C4-2B (cell line): ENCODE data around the gene SPATA18.
A peak's percentile ranks its signal among the peaks of the same experiment; 100 is the strongest.

Experiments used
- H3K27ac ChIP-seq: fragments of 450-650 bp; 2 replicates; pipeline ENCODE4 v1.5.1; 2017
- ZFX ChIP-seq: fragments of 450-650 bp; IDR thresholded peaks from 2 replicates; pipeline ENCODE4 v1.6.1; 2017
- TF ChIP-seq, protein P1 (sequence below): fragments of 450-650 bp; conservative IDR thresholded peaks from 2 replicates; pipeline ENCODE4 v1.5.1; 2017; ENCODE audit warnings: mild to moderate bottlenecking

Gene SPATA18

DNA sequence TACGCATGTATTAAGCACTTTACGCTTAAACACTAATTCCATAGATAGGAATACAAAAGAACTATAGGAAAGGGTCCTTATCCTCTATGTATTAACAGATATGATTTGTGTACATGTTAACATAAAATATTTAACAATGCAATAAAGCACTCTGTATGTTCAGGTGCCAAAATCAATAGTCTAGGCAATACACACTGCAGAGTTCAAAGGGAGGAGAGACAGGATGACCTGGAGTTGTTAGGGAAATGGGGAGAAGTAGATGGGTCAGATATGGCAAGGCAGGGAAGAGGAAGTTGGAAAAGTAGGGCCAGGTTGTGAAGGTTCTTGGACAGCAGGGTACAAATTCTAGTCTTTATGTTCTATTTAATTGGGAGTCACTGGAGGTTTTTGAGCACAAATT lies 15.9 kb upstream of the SPATA18 start:
- TF ChIP-seq, protein P1, sequence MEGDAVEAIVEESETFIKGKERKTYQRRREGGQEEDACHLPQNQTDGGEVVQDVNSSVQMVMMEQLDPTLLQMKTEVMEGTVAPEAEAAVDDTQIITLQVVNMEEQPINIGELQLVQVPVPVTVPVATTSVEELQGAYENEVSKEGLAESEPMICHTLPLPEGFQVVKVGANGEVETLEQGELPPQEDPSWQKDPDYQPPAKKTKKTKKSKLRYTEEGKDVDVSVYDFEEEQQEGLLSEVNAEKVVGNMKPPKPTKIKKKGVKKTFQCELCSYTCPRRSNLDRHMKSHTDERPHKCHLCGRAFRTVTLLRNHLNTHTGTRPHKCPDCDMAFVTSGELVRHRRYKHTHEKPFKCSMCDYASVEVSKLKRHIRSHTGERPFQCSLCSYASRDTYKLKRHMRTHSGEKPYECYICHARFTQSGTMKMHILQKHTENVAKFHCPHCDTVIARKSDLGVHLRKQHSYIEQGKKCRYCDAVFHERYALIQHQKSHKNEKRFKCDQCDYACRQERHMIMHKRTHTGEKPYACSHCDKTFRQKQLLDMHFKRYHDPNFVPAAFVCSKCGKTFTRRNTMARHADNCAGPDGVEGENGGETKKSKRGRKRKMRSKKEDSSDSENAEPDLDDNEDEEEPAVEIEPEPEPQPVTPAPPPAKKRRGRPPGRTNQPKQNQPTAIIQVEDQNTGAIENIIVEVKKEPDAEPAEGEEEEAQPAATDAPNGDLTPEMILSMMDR: no peak
- no peak for TF ChIP-seq ZFX

GRCh38 chr4:52036886-52037530 lies 14.1 kb upstream of the SPATA18 start:
- H3K27ac ChIP-seq: no peak overlapping the region
- TF ChIP-seq, protein P1: no peak
- no peak for TF ChIP-seq ZFX

More for the DNA sequence above, 15.9 kb upstream of the SPATA18 start:
- H3K27ac ChIP-seq: no peak overlapping the region

GRCh38 chr4:52037689-52038102 lies 13.4 kb upstream of the SPATA18 start:
- no peak for TF ChIP-seq ZFX
- TF ChIP-seq, protein P1: no peak
- H3K27ac ChIP-seq: peak overlapping the region; percentile 64

GRCh38 chr4:52038103-52038912 lies 12.8 kb upstream of the SPATA18 start, which contains the start of gene SGCB:
Gene SGCB (minus strand): TSS chr4:52038299. CDS start chr4:52038259, 40 bp downstream.
- TF ChIP-seq, protein P1: no peak
- peak; percentile 60 for TF ChIP-seq ZFX
- peak within 1 kb of the TSS; percentile 64 for H3K27ac ChIP-seq

GRCh38 chr4:52045028-52045427 lies 6.1 kb upstream of the SPATA18 start:
- TF ChIP-seq, protein P1: no peak
- TF ChIP-seq ZFX: no peak

GRCh38 chr4:52049266-52049665 lies 1.8 kb upstream of the SPATA18 start:
- no peak overlapping the region for H3K27ac ChIP-seq
- no peak for TF ChIP-seq ZFX
- TF ChIP-seq, protein P1: no peak

More at GRCh38 chr4:52045028-52045427, 6.1 kb upstream of the SPATA18 start:
- H3K27ac ChIP-seq: no peak overlapping the region
